D721Med (cell line): ENCODE measurements around the gene TBC1D16.

Experiments
- DNase-seq: peaks from one replicate; pipeline ENCODE4 v3.0.0; 2011; ENCODE audit warnings: low spot score; ENCODE audit not compliant: insufficient read length
- FAIRE-seq: peaks from 2 replicates; lab custom pipeline; 2011; peaks lifted over from hg19 to GRCh38; lab: Jason Lieb, UNC
- CTCF ChIP-seq: IDR thresholded peaks from 2 replicates; pipeline ENCODE4 v1.5.1; 2012; ENCODE audit warnings: mild to moderate bottlenecking, control low read depth; ENCODE audit not compliant: insufficient read depth; ENCODE audit errors: missing control alignments

The TBC1D16 gene

DNA sequence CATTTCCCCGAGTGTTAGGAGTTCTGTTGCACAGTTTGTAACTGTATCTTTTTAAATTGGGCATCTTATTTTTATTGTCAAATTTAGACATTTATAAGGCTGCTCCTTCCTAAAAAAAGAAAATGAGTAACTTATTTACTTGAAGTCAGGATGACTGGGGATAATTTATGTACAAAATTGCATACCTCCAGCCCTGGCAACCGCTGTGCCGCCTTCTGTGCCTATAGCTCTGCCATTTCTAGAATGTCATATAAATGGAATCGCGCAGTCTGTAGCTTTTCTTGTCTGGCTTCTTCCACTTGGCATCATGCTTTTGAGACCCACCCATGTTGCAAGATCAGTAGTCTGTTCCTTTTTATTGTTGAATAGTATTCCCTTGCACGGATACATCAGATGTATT lies 36.7 kb upstream of the TBC1D16 start:
- no peak for TF ChIP-seq CTCF
- FAIRE-seq (no peak), DNase-seq (no peak)

GRCh38 chr17:80071116-80071841 lies 35.6 kb upstream of the TBC1D16 start:
- no peak for DNase-seq
- no peak for TF ChIP-seq CTCF
- no peak for FAIRE-seq

DNA sequence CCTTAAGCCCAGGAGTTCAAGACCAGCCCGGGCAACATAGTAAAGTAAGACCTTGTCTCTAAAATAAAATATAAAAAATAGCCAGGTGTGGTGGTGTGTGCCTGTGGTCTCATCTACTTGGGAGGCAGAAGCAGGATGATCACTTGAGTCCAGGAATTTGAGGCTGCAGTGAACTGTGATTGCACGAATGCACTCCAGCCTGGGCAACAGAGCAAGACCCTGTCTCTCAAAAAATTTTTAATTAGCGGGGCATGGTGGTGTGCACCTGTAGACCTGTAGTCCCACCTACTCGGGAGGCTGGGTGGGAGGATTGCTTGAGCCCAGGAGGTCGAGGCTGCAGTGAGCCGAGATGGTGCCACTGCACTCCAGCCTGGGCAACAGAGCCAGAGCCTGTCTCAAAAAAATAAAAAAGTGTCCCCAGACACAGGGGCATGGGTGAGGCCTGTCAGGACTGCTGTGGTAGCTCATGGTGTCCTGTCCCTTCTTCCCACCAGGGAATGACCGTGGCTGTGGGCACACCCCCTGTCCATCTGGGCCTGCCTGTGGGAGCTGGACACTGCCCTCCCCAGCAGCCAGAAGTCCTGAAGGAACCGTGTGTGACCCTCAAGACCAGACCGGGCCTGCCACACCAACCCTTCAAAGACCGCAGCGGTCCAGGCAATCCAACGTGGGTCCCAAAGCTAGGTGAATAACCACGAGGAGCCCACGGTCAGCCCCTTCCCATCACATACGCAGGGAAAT lies 34.9 kb upstream of the TBC1D16 start:
- DNase-seq (no peak), FAIRE-seq (no peak)
- TF ChIP-seq CTCF: no peak

- FAIRE-seq: no peak
- no peak for TF ChIP-seq CTCF
- no peak for DNase-seq
Measured at GRCh38 chr17:80068301-80069222, 32.9 kb upstream of the TBC1D16 start.

GRCh38 chr17:80067393-80067986 lies 31.8 kb upstream of the TBC1D16 start:
- no peak for TF ChIP-seq CTCF
- FAIRE-seq (no peak), DNase-seq (no peak)

GRCh38 chr17:80065478-80066170 lies 30.0 kb upstream of the TBC1D16 start:
- no peak for FAIRE-seq
- DNase-seq: no peak
- TF ChIP-seq CTCF: no peak
